GM12878 (cell line): Measurements from ENCODE around the gene TREM1. TPM values are rescaled to one million over a fixed set of nuclear protein-coding genes. Genes with fewer than 3 reads are reported as not detected.

Experiments used
- ATAC-seq: fragments of 200-7000 bp; cut with Tn5 transposase; 3 replicates; pipeline ENCODE4 v1.9.1; 2020; ENCODE audit warnings: mild to moderate bottlenecking, moderate library complexity
- BruUV-seq: library from RNA; stranded (reverse); fragments of 400-500 nt; replicated peaks from 2 replicates; lab custom pipeline; 2021; lab: Mats Ljungman, UMichigan
- CTCF ChIA-PET: fragments of 300-600 bp; sonication (Branson Sonifier 250); formaldehyde crosslinking; extraction: SDS; loops from one replicate; lab custom pipeline; 2021; ENCODE audit warnings: inconsistent platforms; lab: Yijun Ruan, JAX
- POLR2A ChIA-PET: fragments of 350-600 bp; formaldehyde crosslinking; extraction: SDS; loops from one replicate; lab custom pipeline; 2021; ENCODE audit warnings: inconsistent platforms; lab: Charles Lee
- RAD21 ChIA-PET: fragments of 300-600 bp; sonication (Branson Sonifier 250); formaldehyde crosslinking; loops from one replicate; lab custom pipeline; 2023; ENCODE audit warnings: antibody characterized with exemption; ENCODE audit not compliant: unreplicated experiment; lab: Charles Lee
- SMC1A ChIA-PET: fragments of 300-600 bp; sonication (Branson Sonifier 250); formaldehyde crosslinking; loops from one replicate; lab custom pipeline; 2023; ENCODE audit not compliant: unreplicated experiment, uncharacterized antibody; lab: Charles Lee
- DNase-seq: peaks from one replicate; pipeline ENCODE4 v3.0.0-alpha.2; 2011; ENCODE audit warnings: low read depth, low spot score
- FAIRE-seq: peaks from 3 replicates; lab custom pipeline; 2011; peaks lifted over from hg19 to GRCh38; lab: Jason Lieb, UNC
- H2AFZ ChIP-seq: 2 replicates; pipeline ENCODE4 v1.6.0; 2011; ENCODE audit warnings: low read depth, low read length, control low read depth; ENCODE audit not compliant: control insufficient read depth
- H3K27ac ChIP-seq: 2 replicates; pipeline ENCODE4 v1.5.1; 2011; ENCODE audit warnings: control low read depth; ENCODE audit not compliant: control insufficient read depth, insufficient read depth
- H3K27me3 ChIP-seq, 2 experiments: replicated peaks in 1 of 2; 2 replicates each; pipeline versions ENCODE4 v1.6.0 to v1.6.1; 2011; ENCODE audit warnings: low read length in 1 of 2; ENCODE audit not compliant: control insufficient read depth in 2 of 2, insufficient read depth in 2 of 2
- H3K36me3 ChIP-seq, 2 experiments: 2 replicates each; pipeline ENCODE4 v1.5.1; 2011; ENCODE audit warnings: low read length in 1 of 2; ENCODE audit not compliant: control insufficient read depth in 2 of 2, insufficient read depth in 2 of 2
- H3K4me1 ChIP-seq: 2 replicates; pipeline ENCODE4 v1.6.1; 2011; ENCODE audit warnings: mild to moderate bottlenecking, low read length, moderate library complexity, mixed read lengths; ENCODE audit not compliant: control insufficient read depth, insufficient read depth
- H3K4me2 ChIP-seq: 2 replicates; pipeline ENCODE4 v1.6.0; 2011; ENCODE audit warnings: control low read depth; ENCODE audit not compliant: control insufficient read depth, insufficient read depth
- H3K4me3 ChIP-seq: fragments of 200-600 bp; sonication (generic); 2 replicates; pipeline ENCODE4 v1.5.1; 2016
- H3K79me2 ChIP-seq: 2 replicates; pipeline ENCODE4 v1.6.0; 2011; ENCODE audit warnings: low read length; ENCODE audit not compliant: control insufficient read depth, insufficient read depth
- H3K9ac ChIP-seq: 2 replicates; pipeline ENCODE4 v1.8.0; 2011; ENCODE audit warnings: low read length, control low read depth, mixed read lengths; ENCODE audit not compliant: control insufficient read depth, insufficient read depth
- H3K9me3 ChIP-seq: replicated peaks from 3 replicates; pipeline ENCODE4 v1.5.1; 2011; ENCODE audit warnings: mild to moderate bottlenecking, low read length; ENCODE audit not compliant: control insufficient read depth, insufficient read depth
- H4K20me1 ChIP-seq: 2 replicates; pipeline ENCODE4 v1.6.0; 2011; ENCODE audit not compliant: control insufficient read depth, insufficient read depth
- DPF2 ChIP-seq: fragments of 450-650 bp; IDR thresholded peaks from 2 replicates; pipeline ENCODE4 v1.6.1; 2017; ENCODE audit warnings: mild to moderate bottlenecking
- EED ChIP-seq: sonication (generic); IDR thresholded peaks from 2 replicates; pipeline ENCODE4 v1.6.1; 2016; ENCODE audit warnings: antibody characterized with exemption, low read depth
- EGR1 ChIP-seq, 2 experiments: IDR thresholded peaks; 1 replicate in 1 of 2; 2 replicates in 1 of 2; pipeline ENCODE4 v1.6.1; 2011 to 2012; ENCODE audit warnings: low read depth in 2 of 2, low read length in 2 of 2, borderline replicate concordance in 1 of 2, mild to moderate bottlenecking in 1 of 2, moderate library complexity in 1 of 2
- SMARCA5 ChIP-seq: fragments of 450-650 bp; IDR thresholded peaks from 2 replicates; pipeline ENCODE4 v1.6.1; 2017; ENCODE audit warnings: mild to moderate bottlenecking
- TARDBP ChIP-seq: IDR thresholded peaks from 2 replicates; pipeline ENCODE4 v1.6.1; 2016; ENCODE audit warnings: borderline replicate concordance
- ZBED1 ChIP-seq: IDR thresholded peaks from 2 replicates; pipeline ENCODE4 v1.6.1; 2016; ENCODE audit warnings: borderline replicate concordance
- ZNF24 ChIP-seq: fragments of 450-650 bp; IDR thresholded peaks from 2 replicates; pipeline ENCODE4 v1.6.1; 2017; ENCODE audit warnings: antibody characterized with exemption, mild to moderate bottlenecking
- WGBS: methylation state at CpG from one replicate; pipeline ENCODE4 v1.1.6; 2016; ENCODE audit warnings: low lambda C conversion rate; ENCODE audit not compliant: insufficient replicate concordance, insufficient coverage; ENCODE audit errors: missing lambda C conversion rate; 5-methylcytosine and 5-hydroxymethylcytosine counted together
- in situ Hi-C: fragments of 300-500 bp; cut with MboI; formaldehyde crosslinking; loops from 9 replicates; pipeline ENCODE4 v1.14.3; 2018; ENCODE audit warnings: mixed read lengths
- intact Hi-C: fragments of 100-400 bp; cut with micrococcal nuclease; formaldehyde crosslinking; loops from one replicate; pipeline ENCODE4 v1.14.2; 2022; ENCODE audit not compliant: unreplicated experiment
- polyA plus RNA-seq, 11 experiments: library from polyadenylated mRNA; depleted of rRNA in 4 of 11; unstranded in 6 of 11; stranded (reverse) in 5 of 11; fragments of >200 nt; fragmentation: Nextera tagmentation in 4 of 11; fragmentation: Illumina TruSeq in 1 of 11; extraction: Ambion mirVana in 4 of 11; extraction: Trizol in 1 of 11; gene quantifications; 1 replicate in 1 of 11; 2 replicates in 10 of 11; pipeline versions ENCODE4 v1.2.1 to v1.2.3, GENCODE V29; 2011 to 2016; ENCODE audit warnings: inconsistent platforms in 2 of 11, missing spikeins in 2 of 11, low read depth in 1 of 11
- total RNA-seq, 4 experiments: library from RNA; depleted of rRNA in 3 of 4; stranded (reverse); fragments of >200 nt in 3 of 4; fragmentation: Illumina TruSeq in 1 of 4; extraction: Trizol in 1 of 4; gene quantifications; 2 replicates each; pipeline versions ENCODE4 v1.2.1 to v1.2.3, GENCODE V29; 2013 to 2021

TREM1 gene
- total and polyA plus RNA-seq, 10 of the 15 experiments (the other 5 are each of a cell fraction or from before 2014, with no cell fraction given) = 0.09 to 2.6 (median 0.28) TPM; not detected in 2

GRCh38 chr6:41271901-41272395 lies 14.5 kb downstream of the TREM1 start:
- BruUV-seq = no TSS peak
- 45% methylated on average over 7 of the region's 7 CpGs for WGBS
- intact Hi-C loops (no loop called here), in situ Hi-C loops (no loop called here)
- H3K9ac ChIP-seq = no peak overlapping the region
- CTCF ChIA-PET = no interaction called here
- POLR2A ChIA-PET = no interaction called here
- TF ChIP-seq EED (no peak), ZBED1 (no peak)
- no peaks in the 10 kb centered on the region for H3K4me1 ChIP-seq
- no peaks in the 10 kb centered on the region for H4K20me1 ChIP-seq
- SMC1A ChIA-PET = no interaction called here
- H3K36me3 ChIP-seq = no peaks in the 10 kb centered on the region
- no peak overlapping the region for H3K4me3 ChIP-seq
- FAIRE-seq = no peak
- DNase-seq = no peak
- no peak overlapping the region for H3K27ac ChIP-seq
- no peak overlapping the region for H3K4me2 ChIP-seq
- RAD21 ChIA-PET = no interaction called here
- H3K9me3 ChIP-seq = no peaks in the 10 kb centered on the region
- H3K79me2 ChIP-seq = no peaks in the 10 kb centered on the region
- H2AFZ ChIP-seq = no peak overlapping the region
- no peak for ATAC-seq
- no peaks in the 10 kb centered on the region; a peak in 1 of 4 replicates for H3K27me3 ChIP-seq

- Histone ChIP-seq H3K27me3 (no peaks in the 10 kb centered on the region; a peak in 1 of 4 replicates), H3K27ac (no peak overlapping the region), H3K4me2 (no peak overlapping the region), H3K4me3 (no peak overlapping the region), H3K4me1 (no peaks in the 10 kb centered on the region), H4K20me1 (no peaks in the 10 kb centered on the region), H3K9ac (no peak overlapping the region), H2AFZ (no peak overlapping the region), H3K9me3 (no peaks in the 10 kb centered on the region), H3K79me2 (no peaks in the 10 kb centered on the region), H3K36me3 (no peaks in the 10 kb centered on the region)
- no TSS peak for BruUV-seq
- RAD21 ChIA-PET = interaction anchor here (1.7 kb wide), 1 partner anchor 65 kb away, joined by 5 read pairs; the partner anchor contains the start of gene NCR2
- no peak for ATAC-seq
- in situ Hi-C loops = no loop called here
- WGBS = 33% methylated on average over 4 of the region's 4 CpGs
- no peak for FAIRE-seq
- POLR2A ChIA-PET = no interaction called here
- SMC1A ChIA-PET = interaction anchor here (1.2 kb wide), 1 partner anchor 50 kb away, joined by 3 read pairs; no protein-coding TSS in a partner anchor
- DNase-seq = no peak
- intact Hi-C loops = no loop called here
- CTCF ChIA-PET = interaction anchor here (1.1 kb wide), 1 partner anchor 88 kb away, joined by 3 read pairs; no protein-coding TSS in a partner anchor
- TF ChIP-seq TARDBP (no peak), SMARCA5 (no peak), ZNF24 (no peak), EGR1 (IDR thresholded peaks at IDR 0.05; ENCODE audit: borderline replicate concordance in 1 of 2, low read depth in 2 of 2, low read length in 2 of 2) (no peak), DPF2 (no peak)
Observed at GRCh38 chr6:41269716-41270115, 16.8 kb downstream of the TREM1 start.
